Fibroblast of mammary gland (primary cell): ENCODE results near the gene SLC12A9.
"Not testable (repeated sequence)": the region's sequence is repeated elsewhere in the genome, so short reads cannot be mapped to it uniquely, and the experiment has no call there.

Source experiments
- DNase-seq: peaks from one replicate; pipeline ENCODE4 v3.0.0-alpha.2; 2010; ENCODE audit warnings: low read depth
- H3K4me3 ChIP-seq: 2 replicates; pipeline ENCODE4 v1.5.1; 2011; ENCODE audit warnings: low read depth, mild to moderate bottlenecking, low read length, moderate library complexity; ENCODE audit not compliant: control insufficient read depth
- CTCF ChIP-seq: conservative IDR thresholded peaks from 2 replicates; pipeline ENCODE4 v1.5.1; 2011; ENCODE audit warnings: low read depth, low read length, inconsistent platforms; ENCODE audit not compliant: control insufficient read depth, insufficient read depth

The SLC12A9 gene

GRCh38 chr7:100852048-100852872, at the start of gene SLC12A9:
TSS of gene SLC12A9 (plus strand) at chr7:100852713. CDS start at chr7:100854198, 1,485 bp downstream.
- DNase-seq = peak; percentile 83
- H3K4me3 ChIP-seq = peak within 1 kb of the TSS; percentile 77
- TF ChIP-seq CTCF = peak; percentile 76

GRCh38 chr7:100802951-100803350, 49.6 kb upstream of the SLC12A9 start:
- H3K4me3 ChIP-seq = no peak overlapping the region
- no peak for TF ChIP-seq CTCF
- no peak for DNase-seq

DNA sequence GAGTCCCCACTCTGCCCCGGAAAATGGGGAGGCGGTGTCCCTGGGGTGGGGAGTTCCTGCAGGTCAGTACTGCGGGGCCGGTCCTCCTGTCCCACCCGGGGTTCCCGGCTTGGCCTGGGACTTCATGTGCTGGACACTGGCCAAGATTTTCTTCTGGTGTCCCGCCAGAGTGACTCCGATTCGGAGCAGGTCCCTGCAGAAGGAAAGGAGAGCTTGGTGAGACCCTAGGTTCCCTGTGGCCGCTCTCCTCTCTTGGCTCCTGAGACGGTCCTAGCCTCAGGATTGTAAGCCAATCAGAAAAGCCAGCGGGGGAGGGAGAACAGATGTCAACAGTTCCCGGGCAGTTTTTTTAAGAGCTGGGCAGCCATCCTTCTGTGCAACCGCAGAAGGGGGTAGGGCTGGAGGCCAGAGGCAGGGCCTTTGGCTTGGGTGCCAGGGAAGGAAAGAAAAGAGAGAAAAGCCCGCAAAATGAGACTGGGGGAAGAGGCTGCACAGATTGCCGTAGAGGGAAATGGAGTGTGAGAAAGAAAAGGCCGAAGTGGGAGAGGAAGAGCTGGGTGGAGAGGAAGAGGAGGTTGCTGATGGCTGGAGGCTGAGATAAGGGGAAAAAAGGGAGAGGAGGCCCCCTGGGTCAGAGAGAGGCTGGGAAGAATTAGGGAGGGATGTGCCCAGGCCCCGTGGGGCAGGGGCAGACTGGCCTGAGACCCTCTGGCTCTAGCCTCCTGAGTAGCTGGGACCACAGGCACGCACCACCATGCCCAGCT, 48.9 kb upstream of the SLC12A9 start:
- H3K4me3 ChIP-seq = no peak overlapping the region
- DNase-seq = peak; percentile 88
- no peak for TF ChIP-seq CTCF

DNA sequence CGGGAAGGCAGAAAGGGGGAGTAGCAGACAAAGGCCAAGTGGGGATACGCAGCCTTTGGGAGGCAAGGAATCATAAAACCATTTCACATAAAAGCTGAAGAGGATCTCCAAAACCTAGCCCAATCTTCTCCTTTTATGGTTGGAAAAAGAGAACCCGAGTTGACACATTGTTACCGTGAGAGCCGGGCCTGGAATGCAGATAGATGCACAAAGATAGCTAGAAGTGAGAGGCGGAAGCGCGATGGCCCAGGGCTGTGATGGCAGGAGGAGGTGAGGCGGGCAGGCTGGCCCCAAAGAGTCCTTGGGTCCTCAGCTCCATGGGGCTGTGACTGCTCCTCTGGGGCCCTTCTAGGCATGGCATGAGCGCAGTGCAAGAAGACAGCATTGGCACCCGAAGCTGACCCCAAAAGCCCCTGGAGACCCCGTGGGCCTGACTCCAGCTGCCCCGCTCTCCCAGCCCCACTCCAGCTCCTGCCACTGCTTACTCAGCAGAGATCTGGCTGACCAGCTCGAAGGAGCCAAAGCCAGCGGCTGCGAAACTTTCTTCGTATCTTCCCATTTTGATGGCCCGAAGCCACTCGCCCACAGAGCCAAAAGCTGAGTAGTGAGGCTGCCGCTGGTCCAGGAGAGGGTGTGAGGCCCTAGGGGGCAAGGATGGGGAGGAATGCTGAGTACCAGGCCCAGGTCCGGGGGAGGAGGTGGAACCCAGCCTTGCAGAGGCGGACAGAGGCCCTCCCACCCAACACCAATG, 47.7 kb upstream of the SLC12A9 start:
- no peak for TF ChIP-seq CTCF
- DNase-seq = no peak
- H3K4me3 ChIP-seq = no peak overlapping the region

DNA sequence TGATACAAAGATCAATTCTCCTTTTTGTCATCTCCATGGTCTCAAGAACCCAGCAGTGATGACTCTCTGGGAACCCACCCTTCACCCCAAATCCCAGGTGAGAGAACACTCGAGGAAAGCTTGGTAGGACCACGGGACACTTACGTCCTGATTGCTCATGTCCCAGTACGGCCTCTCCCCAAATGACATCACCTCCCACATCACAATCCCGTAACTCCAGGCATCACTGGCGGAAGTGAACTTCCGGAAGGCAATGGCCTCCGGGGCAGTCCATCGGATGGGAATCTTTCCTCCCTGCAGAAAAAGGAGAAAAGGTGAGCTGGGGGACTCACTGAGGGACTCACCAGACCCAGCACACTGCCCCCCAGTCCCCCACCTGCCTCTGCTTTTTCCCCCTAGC, 46.2 kb upstream of the SLC12A9 start:
- TF ChIP-seq CTCF = no peak

DNA sequence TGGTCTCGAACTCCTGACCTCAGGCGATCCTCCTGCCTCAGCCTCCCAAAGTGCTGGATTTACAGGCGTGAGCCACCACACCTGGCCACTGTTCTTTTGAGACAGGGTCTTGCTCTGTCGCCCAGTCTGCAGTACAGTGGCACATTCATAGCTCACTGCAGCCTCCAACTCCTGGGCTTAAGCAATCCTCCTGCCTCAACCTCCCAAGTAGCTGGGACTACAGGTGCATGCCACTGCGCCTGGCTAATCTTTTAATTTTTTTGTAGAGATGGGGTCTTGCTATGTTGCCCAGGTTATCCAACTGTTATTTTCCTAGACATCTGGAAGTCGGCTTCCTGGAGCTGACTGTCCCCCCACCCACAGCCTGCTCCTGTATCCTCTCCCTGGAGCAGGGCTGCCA, 45.6 kb upstream of the SLC12A9 start:
- not testable (repeated sequence) for H3K4me3 ChIP-seq, DNase-seq

More for the DNA sequence above, 46.2 kb upstream of the SLC12A9 start:
- no peak for DNase-seq
- H3K4me3 ChIP-seq = no peak overlapping the region

- no peak for TF ChIP-seq CTCF
- no peak overlapping the region for H3K4me3 ChIP-seq
- DNase-seq = no peak
Measured at GRCh38 chr7:100808354-100808875, 44.1 kb upstream of the SLC12A9 start.
